RPMI8226 (cell line): ENCODE measurements around the gene KHSRP.
"Not testable (repeated sequence)": the region's sequence is repeated elsewhere in the genome, so short reads cannot be mapped to it uniquely, and the experiment has no call there.

Experiments
- DNase-seq: peaks from one replicate; pipeline ENCODE4 v3.0.0-alpha.2; 2015

Gene KHSRP

GRCh38 chr19:6451583-6452222 is 27.1 kb upstream of the KHSRP start:
- DNase-seq = no peak

- no peak for DNase-seq
These were observed 25.6 kb upstream of the KHSRP start for GRCh38 chr19:6450166-6450565.

GRCh38 chr19:6448045-6448444 is 23.4 kb upstream of the KHSRP start:
- DNase-seq = no peak

GRCh38 chr19:6446452-6446851 is 21.8 kb upstream of the KHSRP start:
- no peak for DNase-seq

GRCh38 chr19:6443986-6444385 is 19.4 kb upstream of the KHSRP start:
- DNase-seq = no peak

GRCh38 chr19:6442087-6442688 is 17.6 kb upstream of the KHSRP start:
- no peak for DNase-seq

- DNase-seq = no peak
These were observed 16.3 kb upstream of the KHSRP start for GRCh38 chr19:6440905-6441304.

- no peak for DNase-seq
These were observed 15.1 kb upstream of the KHSRP start for GRCh38 chr19:6439743-6440142.

GRCh38 chr19:6433663-6434062 is 9.1 kb upstream of the KHSRP start, which contains the start of gene SLC25A41:
SLC25A41 (minus strand) TSS chr19:6433763; CDS start chr19:6433693, 70 bp downstream.
- no peak for DNase-seq

- DNase-seq = no peak
These were observed 8.6 kb upstream of the KHSRP start for GRCh38 chr19:6433165-6433564.

- no peak for DNase-seq
These were observed 7.3 kb upstream of the KHSRP start for GRCh38 chr19:6431891-6432290.

- DNase-seq = no peak
These were observed 5.0 kb upstream of the KHSRP start for GRCh38 chr19:6429419-6430221.

GRCh38 chr19:6428692-6429418 is 4.2 kb upstream of the KHSRP start:
- not testable (repeated sequence) for DNase-seq

GRCh38 chr19:6427131-6427530 is 2.5 kb upstream of the KHSRP start:
- no peak for DNase-seq

- no peak for DNase-seq
These were observed 1.4 kb upstream of the KHSRP start for GRCh38 chr19:6425732-6426620.

GRCh38 chr19:6424939-6425731 is 524 bp upstream of the KHSRP start:
- DNase-seq = peak; percentile 100

GRCh38 chr19:6423499-6424194 is 964 bp downstream of the KHSRP start:
- peak; percentile 57 for DNase-seq

GRCh38 chr19:6421075-6422014 is 3.3 kb downstream of the KHSRP start:
- no peak for DNase-seq

GRCh38 chr19:6418562-6418932 is 6.1 kb downstream of the KHSRP start:
- DNase-seq = no peak
